ENCODE results near the gene DGCR8.

DGCR8 gene

DNA sequence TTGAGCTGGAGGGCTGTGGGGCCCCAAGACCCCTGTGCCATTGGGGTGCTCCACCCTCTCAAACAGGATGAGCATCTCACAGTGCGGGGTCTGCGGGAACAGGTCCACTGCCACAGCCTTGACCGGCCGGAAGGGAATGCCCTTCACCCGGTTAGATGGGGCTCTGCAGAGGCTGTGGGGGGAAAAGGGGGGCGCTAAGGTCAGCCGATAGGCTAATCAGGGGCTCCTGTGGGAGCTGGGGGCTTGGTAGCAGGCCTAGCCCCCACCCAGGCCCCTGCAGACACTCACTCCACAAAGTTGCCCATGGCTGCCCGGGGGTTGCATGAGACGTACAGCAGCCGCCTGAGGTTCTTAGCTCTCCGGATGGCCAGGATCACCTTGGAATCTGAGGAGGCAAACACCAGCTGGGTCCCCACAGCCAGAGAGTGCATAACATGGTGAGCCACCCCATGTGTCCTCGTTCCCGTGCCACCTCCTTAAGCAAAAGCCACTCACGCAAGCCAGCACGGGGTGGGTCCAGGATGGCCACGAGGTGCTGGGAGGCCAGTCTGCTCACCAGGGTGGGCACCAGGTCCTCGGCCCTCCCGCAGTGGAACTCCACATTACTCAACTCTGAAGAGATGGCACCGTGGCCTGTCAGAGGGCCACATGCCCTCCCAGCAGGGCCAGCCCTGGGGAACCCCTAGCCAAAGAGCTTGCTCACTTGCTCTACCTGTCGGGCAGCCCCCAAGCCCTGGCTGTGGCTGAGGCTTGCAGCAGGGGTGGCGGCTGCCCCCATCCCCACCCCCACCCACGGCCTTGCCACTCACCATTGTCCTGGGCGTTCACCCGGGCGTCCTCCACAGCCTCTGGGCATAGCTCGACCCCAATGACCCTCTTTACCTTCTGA lies 32.8 kb downstream of the DGCR8 start:
- Histone ChIP-seq H4K91ac (ENCODE audit: low read depth, low read length, poor library complexity) (no peak overlapping the region), H2BK120ac (ENCODE audit: low read depth, low read length) (no peak overlapping the region), H3K36me3 (replicated peaks in 1 of 2; ENCODE audit: control insufficient read depth in 2 of 2, insufficient read depth in 2 of 2, low read length in 2 of 2) (peaks cover 72 to 83% of the 10 kb centered on the region in 2 donors), H2BK15ac (ENCODE audit: low read length) (no peak overlapping the region), H3K23ac (ENCODE audit: low read depth, low read length, poor library complexity) (peak overlapping the region; percentile 83), H3K27ac (replicated peaks; ENCODE audit: low read length) (peak overlapping the region; percentile 24), H3K9me3 (replicated peaks in 1 of 2; ENCODE audit: control insufficient read depth in 2 of 2, insufficient read depth in 1 of 2, low read depth in 1 of 2, low read length in 2 of 2) (no peaks in the 10 kb centered on the region), H3K4me2 (ENCODE audit: insufficient read depth, low read length, poor library complexity, severe bottlenecking) (no peak overlapping the region), H3K4me1 (ENCODE audit: control insufficient read depth in 2 of 2, insufficient read depth in 1 of 2, low read depth in 1 of 2, low read length in 2 of 2) (peaks cover 3 to 4% of the 10 kb centered on the region in 2 donors), H2AFZ (ENCODE audit: low read length) (no peak overlapping the region), H3K14ac (ENCODE audit: low read length) (peak overlapping the region; percentile 25), H2BK12ac (ENCODE audit: low read length) (no peak overlapping the region), H3K4ac (ENCODE audit: low read length) (no peak overlapping the region), H3K9ac (ENCODE audit: low read depth, low read length, poor library complexity) (no peak overlapping the region), H3K79me1 (ENCODE audit: low read depth, low read length) (peaks cover 35% of the 10 kb centered on the region), H4K8ac (ENCODE audit: low read depth, low read length) (no peak overlapping the region), H3K4me3 (ENCODE audit: low read length in 2 of 2) (no peak overlapping the region), H2BK5ac (ENCODE audit: low read length) (no peak overlapping the region), H2AK5ac (ENCODE audit: low read depth, low read length) (peak overlapping the region; percentile 13), H3K18ac (ENCODE audit: low read length) (no peak overlapping the region), H3K27me3 (ENCODE audit: control insufficient read depth in 3 of 3, insufficient read depth in 3 of 3, low read depth in 1 of 3, low read length in 3 of 3) (no peaks in the 10 kb centered on the region)
- WGBS, 2 donors (ENCODE audit: extremely low coverage in 2 of 2, insufficient read length in 2 of 2, insufficient replicate concordance in 1 of 2), result no CpG with 5 or more reads among the region's 26 CpGs
- no peak for DNase-seq (ENCODE audit: low spot score)

DNA sequence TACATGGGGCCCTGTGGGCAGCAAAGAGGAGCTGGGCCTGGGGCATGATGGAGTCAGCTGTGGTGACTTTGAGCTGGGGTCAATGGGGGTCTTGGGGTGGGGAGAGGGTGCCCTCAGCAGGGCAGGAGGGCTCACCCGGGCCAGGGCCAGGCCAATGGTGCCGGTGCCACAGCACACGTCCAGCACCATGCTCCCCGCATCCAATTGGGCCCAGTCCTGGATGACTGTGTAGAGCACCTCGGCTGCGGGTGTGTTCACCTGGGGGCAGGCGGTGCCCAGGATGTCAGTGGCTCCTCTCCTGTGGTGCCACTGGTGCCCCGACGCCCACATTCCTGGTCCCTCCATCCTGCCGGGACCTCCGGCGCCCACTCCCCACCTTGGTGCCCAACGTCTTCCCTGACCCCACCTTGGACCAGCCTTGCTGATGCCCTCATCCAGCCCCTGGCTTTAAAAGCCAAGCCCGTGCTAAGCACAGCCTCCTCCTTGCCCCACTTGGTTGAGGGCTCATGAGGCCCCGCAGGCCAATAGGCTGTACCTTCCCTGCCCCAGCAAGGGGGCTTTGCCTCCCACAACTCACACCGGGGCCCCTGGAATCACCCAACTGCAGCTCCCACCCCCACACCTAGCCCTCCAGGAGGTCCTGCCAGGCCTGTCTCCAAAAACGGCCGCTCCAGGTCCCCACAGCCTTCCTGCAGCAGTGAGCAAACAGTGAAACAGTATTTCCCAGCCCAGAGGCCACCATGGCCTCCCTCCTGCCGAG lies 33.7 kb downstream of the DGCR8 start:
- H3K18ac ChIP-seq (ENCODE audit: low read length), result peak overlapping the region; percentile 28
- H2BK15ac ChIP-seq (ENCODE audit: low read length), result no peak overlapping the region
- H3K9ac ChIP-seq (ENCODE audit: low read depth, low read length, poor library complexity), result peak overlapping the region; percentile 44
- H2BK5ac ChIP-seq (ENCODE audit: low read length), result no peak overlapping the region
- no peak overlapping the region for H2BK12ac ChIP-seq (ENCODE audit: low read length)
- H3K4me1 ChIP-seq (ENCODE audit: control insufficient read depth in 2 of 2, insufficient read depth in 1 of 2, low read depth in 1 of 2, low read length in 2 of 2), result peaks cover 4 to 7% of the 10 kb centered on the region in 2 donors
- H3K9me3 ChIP-seq (replicated peaks in 1 of 2; ENCODE audit: control insufficient read depth in 2 of 2, insufficient read depth in 1 of 2, low read depth in 1 of 2, low read length in 2 of 2), result no peaks in the 10 kb centered on the region
- H3K27me3 ChIP-seq (ENCODE audit: control insufficient read depth in 3 of 3, insufficient read depth in 3 of 3, low read depth in 1 of 3, low read length in 3 of 3), result no peaks in the 10 kb centered on the region
- no peak overlapping the region for H2BK120ac ChIP-seq (ENCODE audit: low read depth, low read length)
- H3K4me3 ChIP-seq (ENCODE audit: low read length in 2 of 2), result no peak overlapping the region
- H3K27ac ChIP-seq (replicated peaks; ENCODE audit: low read length), result no peak overlapping the region
- H2AK5ac ChIP-seq (ENCODE audit: low read depth, low read length), result no peak overlapping the region
- peaks cover 29% of the 10 kb centered on the region for H3K79me1 ChIP-seq (ENCODE audit: low read depth, low read length)
- no CpG with 5 or more reads among the region's 19 CpGs for WGBS, 2 donors (ENCODE audit: extremely low coverage in 2 of 2, insufficient read length in 2 of 2, insufficient replicate concordance in 1 of 2)
- peak overlapping the region; percentile 83 for H3K23ac ChIP-seq (ENCODE audit: low read depth, low read length, poor library complexity)
- peak overlapping the region; percentile 17 for H4K8ac ChIP-seq (ENCODE audit: low read depth, low read length)
- no peak overlapping the region for H3K14ac ChIP-seq (ENCODE audit: low read length)
- peaks cover 66 to 78% of the 10 kb centered on the region in 2 donors for H3K36me3 ChIP-seq (replicated peaks in 1 of 2; ENCODE audit: control insufficient read depth in 2 of 2, insufficient read depth in 2 of 2, low read length in 2 of 2)
- H3K4ac ChIP-seq (ENCODE audit: low read length), result no peak overlapping the region
- no peak overlapping the region for H2AFZ ChIP-seq (ENCODE audit: low read length)
- no peak overlapping the region for H4K91ac ChIP-seq (ENCODE audit: low read depth, low read length, poor library complexity)
- no peak for DNase-seq (ENCODE audit: low spot score)
- H3K4me2 ChIP-seq (ENCODE audit: insufficient read depth, low read length, poor library complexity, severe bottlenecking), result no peak overlapping the region

DNA sequence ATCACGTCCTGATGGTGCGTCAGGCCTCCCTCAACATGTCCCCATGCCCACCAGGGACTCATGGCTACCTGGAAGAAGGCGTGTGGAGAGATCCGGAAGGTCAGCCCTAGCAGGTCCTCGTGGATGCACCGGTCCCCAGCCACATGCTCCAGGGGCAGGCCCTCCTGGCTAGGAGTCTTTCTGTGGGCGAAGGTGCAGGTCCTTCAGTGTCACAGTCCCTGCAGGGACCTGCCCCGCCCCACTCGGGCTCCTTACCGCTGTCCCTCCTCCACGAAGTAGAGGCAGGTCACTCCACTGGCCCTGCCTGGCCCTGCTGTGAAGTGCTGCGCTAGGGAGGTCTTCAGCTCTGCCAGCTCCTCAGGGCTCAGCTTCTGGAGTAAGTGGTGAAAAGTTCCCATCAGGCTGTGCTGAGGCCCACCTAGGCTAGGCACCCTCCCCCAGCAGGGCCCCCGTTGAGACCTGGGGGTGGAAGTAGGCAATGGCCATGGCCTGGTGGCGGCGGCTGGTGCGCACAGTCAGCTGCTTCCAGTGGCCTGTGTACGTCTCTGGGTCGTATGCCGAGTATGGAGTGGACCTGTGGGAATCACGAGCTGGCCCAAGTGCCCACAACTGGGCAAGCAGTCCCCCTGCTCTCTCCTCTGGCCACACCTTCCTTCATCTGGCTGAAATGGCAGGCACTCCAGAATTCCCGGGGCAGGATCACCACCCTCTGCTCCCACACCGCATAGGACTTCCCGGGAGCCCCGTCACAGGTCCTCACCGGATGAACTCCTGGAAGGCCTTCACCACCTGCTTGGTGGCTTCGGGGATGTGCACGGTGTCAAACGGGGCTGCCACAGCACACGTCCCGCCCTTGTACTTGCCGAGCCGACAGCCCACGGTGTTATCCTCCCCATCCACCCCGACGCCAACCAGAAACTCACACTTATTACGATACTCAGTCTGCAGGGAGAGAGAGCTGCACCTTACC lies 34.8 kb downstream of the DGCR8 start:
- Histone ChIP-seq H3K4me2 (ENCODE audit: insufficient read depth, low read length, poor library complexity, severe bottlenecking) (no peak overlapping the region), H2BK5ac (ENCODE audit: low read length) (peak overlapping the region; percentile 75), H2BK15ac (ENCODE audit: low read length) (no peak overlapping the region), H2AFZ (ENCODE audit: low read length) (no peak overlapping the region), H3K27ac (replicated peaks; ENCODE audit: low read length) (no peak overlapping the region), H3K9me3 (replicated peaks in 1 of 2; ENCODE audit: control insufficient read depth in 2 of 2, insufficient read depth in 1 of 2, low read depth in 1 of 2, low read length in 2 of 2) (no peaks in the 10 kb centered on the region), H3K79me1 (ENCODE audit: low read depth, low read length) (peaks cover 31% of the 10 kb centered on the region), H3K27me3 (ENCODE audit: control insufficient read depth in 3 of 3, insufficient read depth in 3 of 3, low read depth in 1 of 3, low read length in 3 of 3) (no peaks in the 10 kb centered on the region), H3K36me3 (replicated peaks in 1 of 2; ENCODE audit: control insufficient read depth in 2 of 2, insufficient read depth in 2 of 2, low read length in 2 of 2) (peaks cover 59 to 78% of the 10 kb centered on the region in 2 donors), H3K4me1 (ENCODE audit: control insufficient read depth in 2 of 2, insufficient read depth in 1 of 2, low read depth in 1 of 2, low read length in 2 of 2) (peaks cover 8 to 10% of the 10 kb centered on the region in 2 donors), H2BK12ac (ENCODE audit: low read length) (peak overlapping the region; percentile 46), H2BK120ac (ENCODE audit: low read depth, low read length) (no peak overlapping the region), H3K4ac (ENCODE audit: low read length) (no peak overlapping the region), H4K8ac (ENCODE audit: low read depth, low read length) (no peak overlapping the region), H2AK5ac (ENCODE audit: low read depth, low read length) (no peak overlapping the region), H3K23ac (ENCODE audit: low read depth, low read length, poor library complexity) (peak overlapping the region; percentile 83), H3K9ac (ENCODE audit: low read depth, low read length, poor library complexity) (no peak overlapping the region), H4K91ac (ENCODE audit: low read depth, low read length, poor library complexity) (no peak overlapping the region), H3K4me3 (ENCODE audit: low read length in 2 of 2) (peak overlapping the region in 1 of 2 donors; percentile 91), H3K18ac (ENCODE audit: low read length) (no peak overlapping the region), H3K14ac (ENCODE audit: low read length) (no peak overlapping the region)
- no CpG with 5 or more reads among the region's 36 CpGs for WGBS, 2 donors (ENCODE audit: extremely low coverage in 2 of 2, insufficient read length in 2 of 2, insufficient replicate concordance in 1 of 2)
- DNase-seq (ENCODE audit: low spot score), result no peak

All from neuronal stem cell (in vitro differentiated cells).